HL-60 (cell line): Measurements from ENCODE around the gene LDLRAD3.

Experiments
- GABPA ChIP-seq: IDR thresholded peaks from 2 replicates; pipeline ENCODE4 v1.6.1; 2012; ENCODE audit warnings: low read depth
- POLR2AphosphoS5 ChIP-seq: IDR thresholded peaks from 2 replicates; pipeline ENCODE4 v1.6.1; 2012; ENCODE audit warnings: low read depth
- TF ChIP-seq, protein P1 (sequence below): IDR thresholded peaks from one replicate; pipeline ENCODE4 v1.5.1; 2011; ENCODE audit warnings: low read length, control low read depth, inconsistent platforms; ENCODE audit not compliant: insufficient read depth

DNA sequence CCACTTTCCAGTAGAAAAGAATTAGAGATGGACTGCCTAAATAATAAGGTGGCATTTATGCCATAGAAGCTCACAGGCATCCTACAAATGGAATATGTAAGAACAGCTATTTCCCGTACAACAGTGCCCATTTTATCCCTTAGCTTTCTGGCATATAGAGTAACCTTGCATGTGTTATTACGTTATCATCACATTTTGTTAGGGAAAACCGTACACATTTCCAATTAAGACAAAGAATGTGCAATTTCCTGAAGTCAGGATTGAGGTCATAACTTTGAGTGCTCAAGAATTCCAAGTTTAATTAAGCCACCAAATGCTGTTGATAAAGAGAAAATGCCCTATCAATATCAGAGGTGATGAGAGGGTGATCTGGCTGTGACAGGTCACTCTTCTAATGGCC lies 58.9 kb downstream of the LDLRAD3 start:
- TF ChIP-seq, protein P1, sequence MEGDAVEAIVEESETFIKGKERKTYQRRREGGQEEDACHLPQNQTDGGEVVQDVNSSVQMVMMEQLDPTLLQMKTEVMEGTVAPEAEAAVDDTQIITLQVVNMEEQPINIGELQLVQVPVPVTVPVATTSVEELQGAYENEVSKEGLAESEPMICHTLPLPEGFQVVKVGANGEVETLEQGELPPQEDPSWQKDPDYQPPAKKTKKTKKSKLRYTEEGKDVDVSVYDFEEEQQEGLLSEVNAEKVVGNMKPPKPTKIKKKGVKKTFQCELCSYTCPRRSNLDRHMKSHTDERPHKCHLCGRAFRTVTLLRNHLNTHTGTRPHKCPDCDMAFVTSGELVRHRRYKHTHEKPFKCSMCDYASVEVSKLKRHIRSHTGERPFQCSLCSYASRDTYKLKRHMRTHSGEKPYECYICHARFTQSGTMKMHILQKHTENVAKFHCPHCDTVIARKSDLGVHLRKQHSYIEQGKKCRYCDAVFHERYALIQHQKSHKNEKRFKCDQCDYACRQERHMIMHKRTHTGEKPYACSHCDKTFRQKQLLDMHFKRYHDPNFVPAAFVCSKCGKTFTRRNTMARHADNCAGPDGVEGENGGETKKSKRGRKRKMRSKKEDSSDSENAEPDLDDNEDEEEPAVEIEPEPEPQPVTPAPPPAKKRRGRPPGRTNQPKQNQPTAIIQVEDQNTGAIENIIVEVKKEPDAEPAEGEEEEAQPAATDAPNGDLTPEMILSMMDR = no peak
- TF ChIP-seq GABPA (no peak), POLR2AphosphoS5 (no peak)
